Measurements from ENCODE around the gene SEC14L1. TPM values are rescaled to one million over a fixed set of nuclear protein-coding genes. Genes with fewer than 3 reads are reported as not detected.

Gene SEC14L1
- total RNA-seq, 1 experiment from 2014 or later: 58.6 TPM

- Histone ChIP-seq H3K4me1 (ENCODE audit: insufficient read depth, low read length) (no peaks in the 10 kb centered on the region), H3K4ac (ENCODE audit: low read depth, low read length) (no peak overlapping the region), H2BK20ac (ENCODE audit: low read depth, low read length, poor library complexity, severe bottlenecking) (no peak overlapping the region), H4K20me1 (ENCODE audit: control insufficient read depth, insufficient read depth, insufficient read length) (no peaks in the 10 kb centered on the region), H2BK5ac (ENCODE audit: insufficient read length, low read length) (no peak overlapping the region), H3K14ac (ENCODE audit: insufficient read depth, low read length) (no peak overlapping the region), H2BK12ac (ENCODE audit: insufficient read length, low read depth, low read length) (no peak overlapping the region), H4K8ac (replicated peaks; ENCODE audit: insufficient read length, low read depth, low read length) (no peak overlapping the region), H3K9ac (ENCODE audit: extremely low read depth, insufficient read length, low read length) (no peak overlapping the region), H2BK15ac (ENCODE audit: low read depth, low read length) (no peak overlapping the region), H2BK120ac (ENCODE audit: low read depth, low read length, poor library complexity, severe bottlenecking) (no peak overlapping the region), H3K79me2 (ENCODE audit: insufficient read depth, low read length) (no peaks in the 10 kb centered on the region), H4K91ac (ENCODE audit: insufficient read length, low read depth, low read length) (no peak overlapping the region), H3K27me3 (ENCODE audit: insufficient read depth, low read length) (no peaks in the 10 kb centered on the region), H4K5ac (ENCODE audit: insufficient read length, low read depth, low read length) (no peak overlapping the region), H3K27ac (ENCODE audit: insufficient read length, low read depth, low read length) (no peak overlapping the region), H2AK5ac (ENCODE audit: insufficient read length, low read length) (no peak overlapping the region), H3T11ph (ENCODE audit: low read length) (no peak overlapping the region), H2AFZ (ENCODE audit: low read length) (no peak overlapping the region), H3K56ac (ENCODE audit: insufficient read length, low read depth, low read length) (no peak overlapping the region), H3K23me2 (ENCODE audit: insufficient read length, low read depth, low read length, poor library complexity, severe bottlenecking) (no peaks in the 10 kb centered on the region), H3K23ac (ENCODE audit: insufficient read length, low read depth, low read length) (no peak overlapping the region), H3K9me3 (ENCODE audit: control insufficient read depth, low read depth, low read length) (no peaks in the 10 kb centered on the region), H3K4me2 (ENCODE audit: insufficient read depth, insufficient read length, low read length) (no peak overlapping the region), H3K79me1 (ENCODE audit: insufficient read depth, low read depth, low read length, poor library complexity, severe bottlenecking) (no peaks in the 10 kb centered on the region), H3K18ac (ENCODE audit: insufficient read length, low read depth, low read length) (no peak overlapping the region)
- no peak overlapping the region; a peak in 1 of 7 replicates for H3K27ac Mint-ChIP-seq
- H3K36me3 Mint-ChIP-seq (ENCODE audit: insufficient read depth in 1 of 3, low read depth in 3 of 3): no peaks in the 10 kb centered on the region
- peaks cover 3% of the 10 kb centered on the region for H3K27me3 Mint-ChIP-seq (ENCODE audit: low read depth)
- no peak overlapping the region for H3K4me3 Mint-ChIP-seq
- WGBS (ENCODE audit: extremely low coverage, insufficient read length, low lambda C conversion rate): no CpG with 5 or more reads among the region's 11 CpGs
- no peak for DNase-seq
- H3K9me3 Mint-ChIP-seq: no peaks in the 10 kb centered on the region
- TF ChIP-seq, protein P1, sequence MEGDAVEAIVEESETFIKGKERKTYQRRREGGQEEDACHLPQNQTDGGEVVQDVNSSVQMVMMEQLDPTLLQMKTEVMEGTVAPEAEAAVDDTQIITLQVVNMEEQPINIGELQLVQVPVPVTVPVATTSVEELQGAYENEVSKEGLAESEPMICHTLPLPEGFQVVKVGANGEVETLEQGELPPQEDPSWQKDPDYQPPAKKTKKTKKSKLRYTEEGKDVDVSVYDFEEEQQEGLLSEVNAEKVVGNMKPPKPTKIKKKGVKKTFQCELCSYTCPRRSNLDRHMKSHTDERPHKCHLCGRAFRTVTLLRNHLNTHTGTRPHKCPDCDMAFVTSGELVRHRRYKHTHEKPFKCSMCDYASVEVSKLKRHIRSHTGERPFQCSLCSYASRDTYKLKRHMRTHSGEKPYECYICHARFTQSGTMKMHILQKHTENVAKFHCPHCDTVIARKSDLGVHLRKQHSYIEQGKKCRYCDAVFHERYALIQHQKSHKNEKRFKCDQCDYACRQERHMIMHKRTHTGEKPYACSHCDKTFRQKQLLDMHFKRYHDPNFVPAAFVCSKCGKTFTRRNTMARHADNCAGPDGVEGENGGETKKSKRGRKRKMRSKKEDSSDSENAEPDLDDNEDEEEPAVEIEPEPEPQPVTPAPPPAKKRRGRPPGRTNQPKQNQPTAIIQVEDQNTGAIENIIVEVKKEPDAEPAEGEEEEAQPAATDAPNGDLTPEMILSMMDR (conservative IDR thresholded peaks at IDR 0.05): no peak
- peaks cover 5 to 12% of the 10 kb centered on the region in 2 experiments; a peak in 3 of 4 replicates for H3K4me1 Mint-ChIP-seq
Measured at GRCh38 chr17:77231076-77231871, 90.5 kb downstream of the SEC14L1 start.
